GM12891 (cell line): ENCODE results near the gene KCNG1.

Source experiments
- DNase-seq: peaks from one replicate; pipeline ENCODE4 v3.0.0; 2011; ENCODE audit warnings: low spot score; ENCODE audit not compliant: insufficient read length
- FAIRE-seq: peaks from 2 replicates; lab custom pipeline; 2011; peaks lifted over from hg19 to GRCh38; lab: Jason Lieb, UNC
- PAX5 ChIP-seq: IDR thresholded peaks from 2 replicates; pipeline ENCODE4 v1.6.1; 2011; ENCODE audit warnings: low read length, moderate library complexity, mild to moderate bottlenecking; ENCODE audit not compliant: insufficient read depth, severe bottlenecking
- POLR2A ChIP-seq: IDR thresholded peaks from 2 replicates; pipeline ENCODE4 v1.6.1; 2011; ENCODE audit warnings: low read depth, low read length, control low read depth
- POLR2AphosphoS5 ChIP-seq: IDR thresholded peaks from 2 replicates; pipeline ENCODE4 v1.6.1; 2011; ENCODE audit warnings: low read depth, low read length, control low read depth
- POU2F2 ChIP-seq: IDR thresholded peaks from 2 replicates; pipeline ENCODE4 v1.6.1; 2011; ENCODE audit warnings: low read depth, mild to moderate bottlenecking, control low read depth, low read length, moderate library complexity
- SPI1 ChIP-seq: IDR thresholded peaks from 2 replicates; pipeline ENCODE4 v1.6.1; 2011; ENCODE audit warnings: low read depth, low read length, control low read depth
- TAF1 ChIP-seq: IDR thresholded peaks from 2 replicates; pipeline ENCODE4 v1.6.1; 2011; ENCODE audit warnings: low read depth, low read length, control low read depth

The KCNG1 gene

GRCh38 chr20:50993876-50994275 is 29.0 kb downstream of the KCNG1 start:
- TF ChIP-seq TAF1 (no peak), POU2F2 (no peak), SPI1 (no peak), POLR2A (no peak), POLR2AphosphoS5 (no peak), PAX5 (no peak)
- no peak for FAIRE-seq
- DNase-seq: no peak

GRCh38 chr20:50992733-50993457 is 30.0 kb downstream of the KCNG1 start:
- TF ChIP-seq POLR2A: no peak
- no peak for TF ChIP-seq SPI1
- TF ChIP-seq POU2F2: no peak
- TF ChIP-seq TAF1: no peak
- no peak for TF ChIP-seq POLR2AphosphoS5
- no peak for TF ChIP-seq PAX5
- FAIRE-seq (no peak), DNase-seq (peak; percentile 48)

GRCh38 chr20:50992336-50992732 is 30.6 kb downstream of the KCNG1 start:
- FAIRE-seq (no peak), DNase-seq (no peak)
- TF ChIP-seq TAF1: no peak
- TF ChIP-seq POLR2A: no peak
- TF ChIP-seq POLR2AphosphoS5: no peak
- no peak for TF ChIP-seq POU2F2
- TF ChIP-seq PAX5: no peak
- no peak for TF ChIP-seq SPI1

GRCh38 chr20:50991076-50991475 is 31.8 kb downstream of the KCNG1 start:
- no peak for TF ChIP-seq SPI1
- TF ChIP-seq POU2F2: no peak
- no peak for TF ChIP-seq POLR2A
- TF ChIP-seq TAF1: no peak
- TF ChIP-seq POLR2AphosphoS5: no peak
- TF ChIP-seq PAX5: no peak
- FAIRE-seq (no peak), DNase-seq (no peak)

DNA sequence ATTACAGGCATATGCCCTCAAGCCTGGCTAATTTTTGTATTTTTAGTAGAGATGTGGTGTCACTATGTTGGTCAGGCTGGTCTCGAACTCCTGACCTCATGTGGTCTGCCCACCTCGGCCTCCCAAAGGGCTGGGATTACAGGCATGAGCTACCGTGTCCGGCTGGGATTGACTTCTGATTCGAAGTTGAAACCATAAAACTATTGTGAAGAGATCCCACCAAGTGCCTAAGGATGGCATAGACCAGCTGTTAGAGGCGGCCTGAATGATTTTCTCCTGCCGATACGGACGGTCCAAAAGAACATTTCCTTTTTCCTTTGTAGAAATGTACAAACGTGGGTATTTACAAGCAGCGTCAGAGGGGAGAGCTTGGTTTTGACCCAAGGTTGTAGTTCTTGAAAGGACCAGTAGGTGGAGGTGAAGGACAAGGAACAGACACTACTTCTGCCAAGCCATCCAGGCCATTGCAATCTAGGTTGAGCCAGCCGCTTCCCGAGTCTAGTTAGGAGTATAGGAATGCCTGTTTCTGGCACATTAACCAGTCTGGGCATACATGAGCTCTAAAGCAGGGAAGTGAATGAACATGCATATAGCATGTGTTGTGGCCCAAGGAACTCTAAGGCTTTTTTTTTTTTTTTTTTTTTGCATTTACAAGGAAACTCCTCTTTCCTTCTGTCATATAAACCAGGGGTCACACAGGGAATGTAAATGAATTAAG is 35.3 kb downstream of the KCNG1 start:
- TF ChIP-seq SPI1 (no peak), POLR2AphosphoS5 (no peak), PAX5 (no peak)
- DNase-seq (peak; percentile 54), FAIRE-seq (peak; percentile 67)

- FAIRE-seq (no peak), DNase-seq (no peak)
- TF ChIP-seq SPI1 (no peak), POLR2A (no peak), POLR2AphosphoS5 (no peak), TAF1 (no peak), PAX5 (no peak), POU2F2 (no peak)
These were observed 39.6 kb downstream of the KCNG1 start for GRCh38 chr20:50983321-50983720.

GRCh38 chr20:50982363-50982762 is 40.5 kb downstream of the KCNG1 start:
- FAIRE-seq: no peak
- TF ChIP-seq POLR2A (no peak), POU2F2 (no peak), SPI1 (no peak), TAF1 (no peak), POLR2AphosphoS5 (no peak), PAX5 (no peak)
- no peak for DNase-seq

DNA sequence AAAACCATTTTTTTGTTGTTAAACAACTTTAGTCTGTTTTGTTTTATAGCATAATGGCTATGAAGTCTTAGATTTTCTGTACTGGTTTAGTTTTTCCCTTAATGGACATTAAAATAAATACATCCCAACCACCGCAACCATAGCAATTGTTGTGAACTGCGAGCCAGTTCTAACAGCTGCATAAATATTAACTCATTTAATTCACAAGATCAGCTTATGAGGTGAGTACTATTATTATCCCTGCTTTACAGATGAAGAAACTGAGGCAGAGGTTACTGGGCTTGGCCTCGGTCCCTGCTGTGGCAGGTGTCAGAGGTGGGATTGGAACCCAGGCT is 41.2 kb downstream of the KCNG1 start:
- TF ChIP-seq POU2F2 (no peak), POLR2AphosphoS5 (no peak), SPI1 (no peak), POLR2A (no peak), PAX5 (no peak), TAF1 (no peak)
- no peak for FAIRE-seq
- DNase-seq: no peak

DNA sequence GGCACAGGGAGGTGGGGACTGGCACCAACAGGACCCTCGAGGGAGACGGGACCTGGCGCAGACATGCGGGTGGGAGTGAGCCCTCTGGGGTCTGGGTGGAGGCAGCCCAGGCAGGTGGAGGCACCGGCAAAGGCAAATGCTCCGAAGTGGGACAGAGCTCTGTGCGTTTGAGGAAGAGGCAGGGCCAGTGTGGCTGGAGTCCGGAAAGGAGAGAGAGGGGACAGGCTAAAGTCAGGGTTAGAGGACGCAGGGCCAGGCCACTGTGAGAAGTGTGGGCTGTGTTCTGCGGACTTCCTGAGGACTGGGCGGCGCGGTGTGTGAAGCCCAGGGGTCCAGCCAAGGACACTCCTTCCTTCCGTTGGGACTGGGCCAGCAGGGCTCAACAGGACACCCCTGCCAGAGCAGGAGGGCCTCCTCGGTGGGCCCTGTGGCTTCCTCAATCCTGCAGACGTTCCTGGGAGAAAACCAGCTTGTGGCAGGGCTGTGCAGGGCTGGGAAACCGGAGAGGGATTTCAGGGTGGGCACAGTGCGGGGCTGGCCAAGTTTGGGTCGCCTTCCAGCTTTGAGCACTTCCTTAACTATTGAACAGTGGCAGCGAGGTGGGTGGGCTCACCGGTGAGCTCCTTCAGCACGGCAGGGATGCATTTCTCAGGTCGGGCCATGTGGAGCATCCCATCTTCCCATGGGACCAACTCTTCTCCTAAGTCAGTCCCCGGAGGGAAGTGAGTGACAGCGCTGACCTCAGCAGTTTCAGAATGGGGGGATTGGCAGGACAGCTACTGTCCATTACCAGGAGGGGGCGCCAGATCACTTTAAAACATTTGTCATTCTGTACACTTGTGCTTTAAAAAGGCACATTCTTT is 41.8 kb downstream of the KCNG1 start:
- FAIRE-seq (no peak), DNase-seq (peak; percentile 64)
- TF ChIP-seq SPI1: peak; percentile 55
- no peak for TF ChIP-seq POLR2AphosphoS5
